HG03520 (cell line): ENCODE results near the gene SLC37A1.

ENCODE experiments used
- ATAC-seq: cut with Tn5 transposase; IDR thresholded peaks from one replicate; pipeline ENCODE4 v1.9.1; 2021; ENCODE audit warnings: mild to moderate bottlenecking, moderate library complexity; ENCODE audit not compliant: unreplicated experiment

Gene SLC37A1

DNA sequence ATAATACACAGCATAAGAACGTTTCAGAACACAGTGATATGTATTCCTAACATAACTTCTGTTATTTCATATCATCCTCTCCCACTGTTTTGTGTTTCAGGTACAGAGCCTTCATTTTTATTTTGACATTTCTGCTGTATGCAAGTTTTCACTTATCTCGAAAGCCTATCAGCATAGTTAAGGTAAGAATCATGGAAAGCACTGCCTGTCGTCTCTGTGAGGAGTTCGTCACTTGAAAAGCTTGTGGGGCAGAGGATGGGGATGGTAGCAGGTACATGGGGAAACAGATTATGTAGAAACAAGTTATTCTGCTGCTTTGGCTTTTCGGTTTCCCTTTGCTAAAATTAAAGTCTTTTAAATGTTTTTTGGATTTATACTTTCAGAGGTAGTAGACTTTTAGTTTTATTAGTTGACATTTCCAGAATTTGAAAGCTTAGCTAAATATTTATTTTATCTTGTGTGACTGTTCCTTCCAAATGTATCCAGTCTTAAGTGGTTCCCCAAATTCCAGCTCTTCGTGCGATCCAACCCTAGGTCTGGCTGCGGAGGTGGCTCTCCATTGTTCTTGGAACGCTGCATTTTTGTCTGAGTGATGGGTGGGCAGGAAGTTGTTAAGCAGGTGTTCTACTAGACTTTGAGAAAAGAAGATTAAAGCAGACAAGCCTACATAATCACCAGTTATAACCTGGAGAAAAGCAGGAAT, 12.2 kb downstream of the SLC37A1 start:
- no peak for ATAC-seq

DNA sequence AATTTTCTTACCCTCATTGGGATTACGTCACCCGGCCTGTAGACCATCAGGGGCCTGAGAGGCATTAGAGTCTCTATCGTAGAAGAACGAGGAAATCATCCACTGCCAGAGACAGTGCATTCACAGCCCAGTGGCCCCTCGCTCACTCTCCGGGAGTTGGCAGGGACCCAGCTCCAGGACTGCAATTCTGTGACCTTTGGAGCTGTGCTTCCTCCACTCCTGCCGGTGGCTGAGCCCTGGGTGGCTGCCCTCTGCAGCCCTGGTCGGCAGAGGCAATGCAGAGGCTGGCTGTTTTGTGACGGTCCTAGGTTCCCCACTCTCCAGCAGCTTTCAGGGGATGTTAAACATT, 12.7 kb downstream of the SLC37A1 start:
- ATAC-seq, result no peak

DNA sequence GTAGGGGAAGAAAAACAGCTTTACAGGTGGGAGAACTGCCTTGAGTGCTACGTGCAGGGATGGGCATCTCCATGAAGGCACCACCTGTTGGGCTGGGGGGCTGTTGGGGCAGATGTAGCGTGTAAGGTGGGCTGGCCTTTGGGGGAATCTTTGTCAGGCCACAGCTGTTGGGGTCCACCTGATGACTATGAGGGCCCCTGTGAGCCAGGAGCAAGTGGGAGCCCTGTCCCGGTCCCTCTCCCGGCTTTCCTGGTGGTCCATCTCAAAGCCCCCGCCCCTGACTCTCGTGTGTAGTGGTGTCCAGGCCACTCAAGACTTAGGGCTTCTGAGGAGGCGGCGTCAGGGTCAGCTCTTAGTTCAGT, 13.5 kb downstream of the SLC37A1 start:
- ATAC-seq, result no peak

DNA sequence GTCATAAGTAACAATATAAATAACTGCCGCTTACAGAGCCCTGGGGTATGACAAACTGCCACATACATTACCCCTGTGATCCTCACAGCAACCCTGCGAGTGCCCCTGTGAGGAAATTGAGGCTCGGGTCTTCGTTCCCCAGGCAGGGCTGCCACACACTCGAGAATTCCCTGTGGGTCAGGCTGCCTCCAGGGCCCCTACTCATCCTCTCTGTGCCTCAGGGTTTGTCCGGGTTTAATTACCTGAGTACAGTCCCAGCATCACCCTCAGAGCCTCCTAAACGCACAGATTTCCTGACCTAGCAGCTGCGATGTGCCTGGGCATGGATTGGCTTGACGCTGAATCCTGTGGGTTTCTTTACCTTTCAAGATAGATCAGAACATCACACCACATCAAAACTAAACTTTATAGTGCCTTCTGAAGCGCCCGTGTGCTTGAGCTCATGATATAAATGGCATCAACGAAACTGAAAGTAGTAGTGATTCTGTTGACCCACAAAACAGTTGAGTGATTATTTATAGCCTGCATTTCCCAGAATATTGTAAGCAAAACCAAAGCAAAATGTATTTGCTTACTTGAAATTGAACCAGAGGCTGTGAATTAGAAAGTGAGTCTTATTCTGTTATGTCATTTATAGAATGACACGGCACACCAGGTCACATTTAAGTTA, 14.0 kb downstream of the SLC37A1 start:
- ATAC-seq, result no peak

DNA sequence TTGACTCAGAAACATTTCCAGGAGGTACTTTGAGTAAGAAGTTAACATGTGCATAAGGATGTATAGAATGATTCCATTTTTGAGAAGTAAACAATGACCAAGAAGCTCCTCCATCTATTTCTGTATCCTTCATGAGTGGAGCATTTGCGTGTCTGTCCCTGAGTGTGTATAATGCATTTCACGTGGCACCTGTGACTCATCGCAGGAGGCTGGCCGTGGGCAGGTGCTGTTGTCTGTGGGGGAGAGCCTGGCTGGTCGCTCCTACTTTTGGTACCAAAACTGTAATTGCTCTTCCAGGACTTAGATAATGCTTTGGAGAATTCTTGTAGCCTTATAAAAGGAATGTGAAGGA, 16.5 kb downstream of the SLC37A1 start:
- no peak for ATAC-seq

DNA sequence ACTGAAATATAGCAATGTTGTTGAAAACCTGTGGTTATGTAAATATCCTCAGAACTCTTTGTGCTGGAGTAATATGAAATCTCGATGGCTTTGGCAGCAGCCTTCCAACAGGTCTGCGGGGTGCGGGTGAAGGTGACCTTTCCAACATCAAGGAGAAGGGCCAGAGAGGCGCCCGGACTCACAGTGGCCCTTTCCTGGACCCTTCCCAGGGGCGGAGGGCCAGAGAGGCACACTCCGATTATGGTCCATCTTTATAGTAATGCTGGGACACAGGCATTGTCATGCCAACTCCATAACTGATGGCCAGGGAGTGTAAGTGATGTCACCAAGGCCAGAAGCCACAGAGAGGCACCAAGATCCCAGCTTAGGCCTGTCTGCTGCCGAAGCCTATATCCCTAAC, 18.1 kb downstream of the SLC37A1 start:
- no peak for ATAC-seq

DNA sequence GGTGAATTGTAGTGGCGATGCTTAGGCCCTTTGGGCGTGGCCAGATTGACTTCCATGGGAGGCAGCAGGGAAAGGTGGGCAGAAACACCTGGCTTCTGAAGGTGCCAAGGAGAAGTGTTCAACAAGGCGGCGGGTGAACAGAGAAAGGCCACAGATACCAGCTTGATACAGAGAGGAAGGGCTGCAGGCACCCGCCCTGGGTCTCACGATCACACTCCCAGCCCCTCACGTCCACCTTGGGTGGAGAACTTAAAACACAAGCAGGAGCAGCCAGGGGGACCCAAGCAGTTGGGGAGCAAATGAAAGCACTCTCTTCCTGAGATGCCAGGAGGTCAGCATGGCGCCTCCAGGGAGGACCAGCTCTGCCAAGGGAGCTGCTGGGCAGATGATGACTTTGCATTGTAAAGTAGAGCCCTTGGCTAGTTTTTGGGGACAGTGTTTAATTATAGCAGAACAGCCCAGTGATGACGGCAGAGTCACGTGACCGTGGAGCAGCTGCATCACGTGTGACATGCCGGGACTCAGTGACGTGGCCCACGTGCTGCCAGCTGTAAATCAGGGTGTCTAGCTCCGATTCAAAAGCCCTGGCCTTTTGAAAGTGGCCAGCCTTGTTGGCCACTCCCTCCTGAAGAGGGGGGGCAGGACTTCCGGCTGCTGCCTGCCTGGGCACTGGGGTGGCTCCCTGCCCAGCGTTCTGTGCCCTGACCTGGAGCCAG, 19.0 kb downstream of the SLC37A1 start:
- ATAC-seq, result no peak

DNA sequence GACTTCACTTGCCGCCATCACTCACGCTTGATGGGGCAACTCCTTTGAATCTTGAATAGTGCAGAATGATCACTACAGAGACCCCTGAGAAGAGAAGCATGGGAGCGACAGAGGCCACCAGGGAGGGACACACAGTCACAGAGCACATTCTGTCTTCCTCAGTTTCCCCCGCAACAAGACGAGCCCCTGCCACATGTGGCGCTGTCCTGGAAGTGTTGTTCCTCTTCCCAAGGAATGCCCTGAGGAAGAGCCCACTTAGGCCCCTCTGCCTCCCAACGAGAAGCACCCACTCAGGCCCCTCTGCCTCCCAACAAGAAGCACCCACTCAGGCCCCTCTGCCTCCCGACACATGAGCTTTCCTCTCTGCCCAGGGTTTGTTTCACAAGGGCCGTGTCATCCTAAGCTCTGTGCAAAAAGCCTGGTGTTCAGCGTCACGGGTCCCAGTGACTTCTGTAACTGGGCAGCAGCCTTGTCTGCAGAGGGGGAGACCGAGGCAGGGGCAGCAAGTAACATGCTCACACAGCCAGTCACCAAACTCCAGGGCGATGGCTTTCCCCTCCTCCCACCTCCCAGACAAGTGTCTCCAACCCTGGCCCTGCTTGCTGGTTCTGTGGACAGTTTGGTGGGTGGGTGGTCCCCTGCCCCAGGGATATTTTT, 19.8 kb downstream of the SLC37A1 start:
- no peak for ATAC-seq

DNA sequence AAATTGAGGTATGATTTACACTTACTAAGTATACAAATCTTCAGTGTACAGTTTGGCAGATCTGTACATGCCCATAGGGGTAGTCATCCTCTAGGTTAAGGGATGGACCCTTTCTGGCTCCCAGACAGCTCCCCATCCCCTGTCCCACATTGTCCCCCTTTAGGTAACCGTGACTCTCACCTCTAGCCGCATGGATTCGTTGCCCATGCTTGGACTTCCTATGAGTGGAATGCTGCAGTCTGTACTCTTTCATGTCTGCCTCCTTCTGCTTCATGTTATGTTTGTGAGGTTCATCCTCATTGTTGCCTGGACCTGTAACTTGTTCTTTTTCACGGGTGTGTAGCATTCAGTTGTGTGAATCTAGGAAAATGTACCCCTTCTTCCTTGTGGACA, 20.3 kb downstream of the SLC37A1 start:
- ATAC-seq, result no peak

DNA sequence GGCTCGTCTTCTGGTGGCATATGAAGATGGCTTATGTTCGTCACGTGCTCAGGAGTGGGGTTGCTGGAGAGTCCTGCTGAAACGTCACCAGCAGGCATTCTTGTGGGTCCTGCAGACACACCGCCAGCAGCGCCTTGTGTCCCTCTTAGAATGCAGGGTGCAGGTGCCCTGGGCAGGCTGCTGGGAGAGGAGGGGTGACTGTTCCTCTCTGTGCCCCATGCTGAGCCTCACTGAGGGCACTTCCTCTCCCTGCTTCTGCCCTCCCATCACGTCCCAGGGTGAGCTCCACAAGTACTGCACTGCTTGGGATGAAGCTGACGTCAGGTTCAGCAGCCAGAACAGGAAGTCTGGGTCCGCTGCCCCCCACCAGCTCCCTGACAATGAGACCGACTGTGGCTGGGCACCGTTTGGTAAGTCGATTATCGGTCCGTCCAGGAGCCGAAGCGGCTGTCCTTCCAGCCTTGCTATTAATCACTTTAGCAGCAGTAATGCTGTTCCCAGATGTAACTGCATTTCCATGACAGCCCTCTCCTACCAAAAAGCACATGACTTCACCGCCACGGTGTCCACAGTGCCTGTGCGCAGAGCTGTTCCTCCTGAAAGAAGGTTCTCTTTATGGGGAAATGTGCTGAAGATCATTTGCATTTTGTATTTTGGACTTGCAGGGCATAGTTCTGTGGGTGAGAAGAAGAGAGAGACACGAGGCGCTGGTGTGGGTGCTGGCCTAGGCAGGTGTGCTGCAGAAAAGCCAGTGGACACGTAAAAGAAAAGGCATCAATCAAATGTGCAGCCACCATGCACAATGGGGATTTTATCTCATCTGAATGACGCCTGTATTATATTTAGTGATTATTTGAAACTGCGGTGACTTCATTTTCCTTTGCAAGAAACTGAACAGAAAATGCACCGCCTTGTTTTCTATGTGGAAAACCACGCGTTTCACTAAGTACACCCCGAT, 21.0 kb downstream of the SLC37A1 start:
- no peak for ATAC-seq

DNA sequence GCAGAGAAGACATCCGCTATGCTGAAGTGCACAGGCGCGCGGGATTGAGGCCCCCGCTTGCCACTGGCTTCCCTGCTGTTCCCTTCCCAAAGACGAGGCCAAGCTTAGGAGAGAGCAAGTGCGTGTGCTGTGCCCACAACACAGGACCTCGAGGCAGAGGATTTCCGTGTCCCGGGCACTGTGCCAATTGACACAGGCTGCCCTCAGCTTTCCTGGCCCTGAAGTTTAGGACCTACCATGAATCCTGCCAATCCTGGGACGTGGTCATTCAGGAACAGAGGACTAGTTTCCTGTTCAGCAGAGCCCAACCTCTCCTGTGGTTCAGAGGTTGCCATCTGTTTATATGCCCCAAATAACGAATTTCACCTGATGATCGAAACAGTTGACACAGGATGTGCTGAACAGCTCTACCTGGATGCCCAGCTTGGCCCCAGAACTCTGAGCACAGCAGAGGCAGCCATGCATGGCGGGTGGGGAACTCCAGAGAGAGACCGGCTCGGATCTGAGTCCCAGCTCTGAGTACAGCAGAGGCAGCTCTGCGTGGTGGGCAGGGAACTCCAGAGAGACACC, 22.0 kb downstream of the SLC37A1 start:
- ATAC-seq, result no peak

DNA sequence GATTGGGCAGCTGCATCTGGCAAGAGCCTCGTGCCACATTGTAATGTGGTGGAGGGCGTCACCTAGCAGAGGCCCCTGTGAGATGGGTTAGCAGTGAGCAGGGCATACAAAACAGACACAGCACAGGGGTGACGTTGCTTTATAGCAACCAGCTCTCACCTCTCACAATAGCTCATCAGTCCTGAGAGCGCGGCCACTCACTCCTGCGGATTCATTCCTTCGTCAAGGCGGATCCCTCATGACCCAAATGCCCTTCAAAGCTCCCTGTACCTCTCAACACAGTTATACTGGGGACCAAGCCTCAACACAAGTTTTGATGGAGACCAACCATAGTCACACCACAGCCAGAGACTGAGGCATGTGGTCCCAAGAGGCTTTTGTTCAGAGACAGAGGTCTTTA, 22.9 kb downstream of the SLC37A1 start:
- no peak for ATAC-seq

DNA sequence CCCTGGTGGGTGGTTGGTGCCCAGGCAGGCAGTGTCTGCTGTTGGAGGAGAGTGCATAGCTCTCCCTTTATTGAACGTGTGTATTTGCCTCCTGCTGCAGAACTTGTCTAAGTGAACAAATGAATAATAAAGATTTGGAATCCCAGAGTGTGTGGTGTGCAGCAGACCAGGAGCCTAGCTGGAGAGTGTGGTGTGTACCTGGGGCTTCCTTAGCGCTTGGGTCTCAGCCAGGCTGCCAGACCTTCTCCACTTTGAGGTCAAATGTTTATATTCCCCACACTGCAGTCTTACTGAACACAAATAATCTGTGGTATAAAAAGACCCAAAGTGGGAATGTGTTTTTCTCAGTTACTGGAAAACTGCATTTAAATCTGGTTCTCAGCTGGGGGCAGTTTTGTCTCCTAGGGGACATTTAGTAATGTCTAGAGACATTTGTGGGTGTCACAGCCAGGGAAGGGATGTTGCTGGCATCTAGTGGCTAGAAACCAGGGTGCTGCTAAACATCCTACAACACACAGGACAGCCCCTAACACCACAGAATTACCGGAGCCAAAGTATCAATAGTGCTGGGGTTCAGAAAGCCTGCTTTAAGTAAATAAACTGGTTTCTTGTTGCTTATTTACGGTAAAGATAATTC, 23.6 kb downstream of the SLC37A1 start:
- no peak for ATAC-seq

DNA sequence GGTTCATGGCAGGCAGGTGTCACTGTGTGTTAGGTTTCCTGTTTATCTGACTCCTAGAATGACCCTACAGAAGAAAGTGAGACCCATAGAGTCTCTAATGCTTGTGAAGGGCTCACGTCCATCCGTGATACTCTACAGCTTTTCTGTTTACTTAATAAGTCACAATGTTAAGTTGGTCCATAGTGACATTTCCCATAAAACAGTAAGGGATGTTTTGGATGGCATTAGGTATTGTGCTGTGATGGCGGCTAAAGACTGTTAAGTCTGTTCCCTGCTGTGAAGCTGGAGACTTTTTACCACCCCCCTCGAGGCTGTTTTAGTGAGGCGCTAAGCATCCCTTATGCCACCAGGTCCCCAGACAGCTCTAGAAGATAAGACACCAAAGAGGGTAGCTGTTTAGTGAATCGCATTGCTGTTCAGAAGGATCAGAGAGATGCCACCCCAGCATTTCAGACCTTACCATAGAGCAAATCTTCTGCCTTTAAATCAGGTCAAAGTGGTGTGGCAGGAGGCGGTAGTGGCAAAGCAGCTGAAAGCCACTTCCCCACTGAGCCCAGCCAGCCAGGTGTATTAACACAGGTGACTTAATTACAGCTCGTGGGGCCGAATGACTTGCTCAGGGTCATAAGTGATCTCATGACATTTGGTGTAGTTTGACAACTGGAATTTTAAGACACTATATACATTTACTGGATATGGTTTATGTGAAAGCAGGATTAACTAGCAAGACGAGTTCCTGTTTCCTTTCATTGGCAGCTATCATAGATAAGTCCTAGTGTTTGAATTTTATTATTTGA, 25.0 kb downstream of the SLC37A1 start:
- no peak for ATAC-seq

DNA sequence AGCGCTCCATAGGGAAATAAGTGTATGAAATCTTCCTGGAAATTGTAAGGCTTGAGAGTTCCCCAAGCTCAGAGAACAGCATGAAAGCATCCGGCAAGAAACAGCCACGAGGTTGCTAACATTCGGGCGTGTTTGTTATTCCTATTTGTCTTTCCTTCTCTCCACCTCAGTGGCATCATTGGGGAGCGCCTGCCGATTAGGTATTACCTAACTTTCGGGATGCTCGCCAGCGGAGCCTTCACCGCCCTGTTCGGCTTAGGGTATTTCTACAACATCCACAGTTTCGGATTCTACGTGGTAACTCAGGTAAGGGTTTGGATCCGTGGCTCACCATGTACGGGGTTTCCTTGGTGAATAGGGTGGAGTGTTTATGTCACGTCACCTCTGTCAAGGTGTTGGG, 25.7 kb downstream of the SLC37A1 start:
- no peak for ATAC-seq

DNA sequence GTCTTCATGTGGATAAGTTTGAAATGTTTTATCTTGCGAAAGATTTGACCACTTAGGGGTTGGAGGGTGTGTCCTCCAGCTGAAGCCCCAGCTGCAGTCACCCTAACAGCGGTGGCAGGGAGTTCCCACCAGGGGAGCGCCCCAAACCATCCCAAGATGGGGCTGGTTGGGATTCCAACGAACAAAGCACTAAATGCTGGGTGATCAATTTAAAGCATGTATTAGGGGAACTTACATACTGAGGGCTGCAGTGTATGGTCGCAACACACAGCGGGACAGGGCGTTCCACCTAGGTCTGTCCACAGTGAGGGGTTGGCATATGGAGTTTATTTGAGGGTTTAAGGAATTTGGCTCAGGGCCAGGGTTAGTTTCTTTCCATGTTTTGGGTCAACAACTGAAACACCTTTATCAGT, 26.3 kb downstream of the SLC37A1 start:
- ATAC-seq, result no peak

DNA sequence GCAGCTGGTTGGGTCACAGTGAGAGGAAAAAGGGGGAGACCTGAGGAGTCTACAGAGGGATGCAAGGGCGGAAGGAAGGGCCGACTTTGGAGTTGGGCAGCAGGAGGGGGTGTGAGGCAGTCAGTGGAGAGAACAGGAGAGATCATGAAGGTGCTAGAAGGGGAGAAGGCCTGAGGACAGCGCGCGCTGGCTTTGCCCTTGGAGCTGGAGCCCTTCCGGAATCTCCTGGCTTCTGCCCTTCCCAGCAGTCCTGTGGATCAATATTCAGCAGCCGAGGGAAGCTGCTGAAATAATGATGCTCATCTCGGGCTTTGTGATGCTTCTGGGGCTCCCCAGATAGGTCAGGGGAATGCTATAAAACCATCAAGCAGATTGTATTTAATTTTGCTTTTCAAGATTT, 26.7 kb downstream of the SLC37A1 start:
- ATAC-seq, result no peak

DNA sequence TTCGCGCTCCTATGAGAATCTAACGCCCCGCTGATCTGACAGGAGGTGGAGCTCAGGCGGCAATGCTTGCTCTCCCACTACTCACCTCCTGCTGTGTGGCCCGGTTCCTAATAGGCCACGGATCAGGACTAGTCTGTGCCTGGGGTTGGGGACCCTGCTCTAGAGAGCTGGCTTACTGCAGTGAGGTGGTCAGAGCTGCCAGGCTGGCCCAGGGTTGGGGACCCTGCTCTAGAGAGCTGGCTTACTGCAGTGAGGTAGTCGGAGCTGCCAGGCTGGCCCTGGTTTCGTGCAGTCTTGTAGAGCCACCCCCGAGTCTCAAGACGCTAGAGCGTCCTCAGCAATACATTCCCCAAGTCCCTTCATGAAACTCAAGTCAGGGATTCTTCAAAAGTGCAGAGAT, 27.5 kb downstream of the SLC37A1 start:
- no peak for ATAC-seq

DNA sequence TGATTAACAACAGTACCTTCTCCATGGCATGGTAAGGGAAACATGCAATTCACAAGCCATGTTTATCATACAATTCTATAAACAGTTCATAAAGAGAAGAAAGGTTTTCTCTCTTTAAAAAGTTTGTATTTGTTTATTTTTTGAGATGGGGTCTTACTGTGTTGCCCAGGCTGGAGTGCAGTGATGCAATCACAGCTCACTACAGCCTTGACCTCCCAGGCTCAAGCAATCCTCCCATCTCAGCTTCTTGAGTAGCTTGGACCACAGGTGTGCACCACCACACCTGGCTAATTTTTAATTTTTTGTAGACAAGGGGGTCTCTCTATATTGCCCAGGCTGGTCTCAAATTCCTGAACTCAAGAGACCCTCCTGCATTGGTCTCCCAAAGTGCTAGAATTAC, 28.0 kb downstream of the SLC37A1 start:
- ATAC-seq, result no peak
